CD4-positive, alpha-beta T cell (primary cell): ENCODE measurements around the gene MYD88. TPM values are rescaled to one million over a fixed set of nuclear protein-coding genes. Genes with fewer than 3 reads are reported as not detected.

ENCODE experiments used
- ATAC-seq: fragments of 200-7000 bp; cut with Tn5 transposase; one replicate; pipeline ENCODE4 v1.10.0; 2022; ENCODE audit warnings: mild to moderate bottlenecking; ENCODE audit not compliant: poor library complexity
- CTCF ChIA-PET: fragments of 350-600 bp; sonication (Branson Sonifier 250); formaldehyde crosslinking; loops from one replicate; lab custom pipeline; 2021; ENCODE audit warnings: antibody characterized with exemption, inconsistent platforms; lab: Charles Lee
- POLR2A ChIA-PET: fragments of 350-600 bp; sonication (Branson Sonifier 250); formaldehyde crosslinking; loops from one replicate; lab custom pipeline; 2021; ENCODE audit warnings: antibody characterized with exemption, inconsistent platforms; lab: Charles Lee
- DNase-seq, 14 experiments: peaks; one replicate each; pipeline ENCODE4 v3.0.0-alpha.2; 2013 to 2020; ENCODE audit warnings: mixed read lengths in 2 of 14
- H3K27ac ChIP-seq, 2 donors: one replicate each; pipeline versions ENCODE4 v1.5.1 to v1.7.0; 2013; ENCODE audit warnings: low read length in 2 of 2, low read depth in 1 of 2, mild to moderate bottlenecking in 1 of 2
- H3K27me3 ChIP-seq, 2 experiments: 1 replicate in 1 of 2; 2 replicates in 1 of 2; pipeline versions ENCODE4 v1.6.1 to v1.7.0; 2013; ENCODE audit warnings: low read length in 2 of 2, control low read depth in 1 of 2, mild to moderate bottlenecking in 1 of 2, moderate library complexity in 1 of 2; ENCODE audit not compliant: insufficient read depth in 2 of 2, control insufficient read depth in 1 of 2
- H3K36me3 ChIP-seq: one replicate; pipeline ENCODE4 v1.6.1; 2013; ENCODE audit warnings: low read length, control low read depth; ENCODE audit not compliant: insufficient read depth
- H3K4me1 ChIP-seq: one replicate; pipeline ENCODE4 v1.6.1; 2013; ENCODE audit warnings: low read length, control low read depth; ENCODE audit not compliant: insufficient read depth
- H3K4me3 ChIP-seq: one replicate; pipeline ENCODE4 v1.5.1; 2013; ENCODE audit warnings: mild to moderate bottlenecking, low read length, moderate library complexity
- H3K9me3 ChIP-seq, 2 experiments: 1 replicate in 1 of 2; 2 replicates in 1 of 2; pipeline versions ENCODE4 v1.6.1 to v1.7.0; 2013; ENCODE audit warnings: low read length in 2 of 2, mild to moderate bottlenecking in 2 of 2, control low read depth in 1 of 2, moderate library complexity in 1 of 2; ENCODE audit not compliant: control insufficient read depth in 1 of 2, insufficient read depth in 1 of 2
- H3K27ac Mint-ChIP-seq: one replicate; pipeline ENCODE4 v1.8.0; 2020; ENCODE audit warnings: mixed read lengths
- H3K27me3 Mint-ChIP-seq: one replicate; pipeline ENCODE4 v1.8.0; 2021; ENCODE audit warnings: mixed read lengths
- H3K36me3 Mint-ChIP-seq: one replicate; pipeline ENCODE4 v1.8.0; 2021; ENCODE audit warnings: low read depth, mixed read lengths
- H3K4me1 Mint-ChIP-seq: one replicate; pipeline ENCODE4 v1.8.0; 2021; ENCODE audit warnings: low read depth, mixed read lengths
- H3K4me3 Mint-ChIP-seq: one replicate; pipeline ENCODE4 v1.8.0; 2020; ENCODE audit warnings: mild to moderate bottlenecking, mixed read lengths
- H3K9me3 Mint-ChIP-seq: one replicate; pipeline ENCODE4 v1.8.0; 2020; ENCODE audit warnings: mixed read lengths
- intact Hi-C, 2 experiments: fragments of 100-400 bp; cut with DNase I in 1 of 2; cut with micrococcal nuclease in 1 of 2; formaldehyde crosslinking; loops; one replicate each; pipeline versions ENCODE4 v1.15.1 to v1.9.0; 2023 to 2025; cut with DNase I, micrococcal nuclease
- total RNA-seq, 174 experiments: library from RNA in 2 of 174; stranded (reverse) in 2 of 174; gene quantifications; one replicate each; pipeline ENCODE4 v1.2.3 and lab custom pipeline; 2021 to 2026
- TF ChIP-seq, protein P1 (sequence below): fragments of 200-600 bp; IDR thresholded peaks from one replicate; pipeline ENCODE4 v1.8.0; 2022; ENCODE audit warnings: antibody characterized with exemption, mild to moderate bottlenecking

Gene MYD88
- total RNA-seq, 2 experiments from 2014 or later, result 26.9 to 27.2 TPM

GRCh38 chr3:38125305-38126120 is 12.9 kb upstream of the MYD88 start:
- no peak for DNase-seq
- CTCF ChIA-PET, result no interaction called here

DNA sequence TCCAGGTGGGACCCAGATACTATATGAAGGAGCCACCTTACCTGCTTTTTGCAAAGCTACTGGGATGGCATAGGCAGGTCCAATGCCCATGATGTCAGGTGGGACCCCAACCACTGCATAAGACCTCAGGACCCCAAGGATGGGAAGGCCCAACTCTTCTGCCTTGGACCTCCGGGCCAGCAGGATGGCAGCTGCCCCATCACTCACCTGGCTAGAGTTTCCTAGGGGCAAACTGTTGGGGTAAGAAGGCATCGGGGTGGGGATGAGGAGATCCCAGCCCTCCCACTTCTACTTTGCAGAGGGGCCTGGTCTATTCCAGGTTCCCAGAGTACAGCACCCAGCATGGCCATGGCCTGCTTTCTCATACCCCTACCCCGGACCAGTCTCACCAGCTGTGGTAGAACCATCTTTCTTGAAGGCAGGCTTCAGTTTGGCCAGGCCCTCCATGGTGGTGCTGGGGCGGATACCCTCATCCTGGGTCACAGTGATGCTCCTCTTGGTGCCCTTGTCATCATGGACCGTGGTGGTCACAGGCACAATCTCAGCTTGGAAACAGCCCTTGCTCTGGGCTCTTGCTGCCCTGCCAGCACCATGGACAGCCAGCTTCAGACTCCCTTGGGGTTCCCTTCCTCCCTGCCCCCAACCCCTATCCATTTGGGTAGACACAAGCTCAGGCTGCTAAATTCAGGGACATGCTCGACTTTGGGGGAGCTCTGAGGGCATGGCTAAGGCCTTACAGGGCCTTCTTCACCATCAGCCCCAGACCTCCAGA is 12.2 kb upstream of the MYD88 start:
- no peak overlapping the region for H3K27ac Mint-ChIP-seq
- peaks cover 88% of the 10 kb centered on the region for H3K36me3 ChIP-seq
- CTCF ChIA-PET, result no interaction called here

More at GRCh38 chr3:38125305-38126120, 12.9 kb upstream of the MYD88 start:
- intact Hi-C loops, result no loop called here
- Mint-ChIP-seq H3K4me1 (peaks cover 4% of the 10 kb centered on the region), H3K36me3 (peaks cover 97% of the 10 kb centered on the region), H3K27ac (peak overlapping the region; percentile 16), H3K9me3 (no peaks in the 10 kb centered on the region), H3K4me3 (no peak overlapping the region), H3K27me3 (no peaks in the 10 kb centered on the region)
- peaks cover 3% of the 10 kb centered on the region for H3K4me1 ChIP-seq
- no peak for ATAC-seq
- H3K27me3 ChIP-seq, result no peaks in the 10 kb centered on the region
- H3K27ac ChIP-seq, result no peak overlapping the region
- H3K9me3 ChIP-seq, result no peaks in the 10 kb centered on the region
- H3K4me3 ChIP-seq, result no peak overlapping the region
- peaks cover 82% of the 10 kb centered on the region for H3K36me3 ChIP-seq
- POLR2A ChIA-PET, result no interaction called here
- TF ChIP-seq, protein P1, sequence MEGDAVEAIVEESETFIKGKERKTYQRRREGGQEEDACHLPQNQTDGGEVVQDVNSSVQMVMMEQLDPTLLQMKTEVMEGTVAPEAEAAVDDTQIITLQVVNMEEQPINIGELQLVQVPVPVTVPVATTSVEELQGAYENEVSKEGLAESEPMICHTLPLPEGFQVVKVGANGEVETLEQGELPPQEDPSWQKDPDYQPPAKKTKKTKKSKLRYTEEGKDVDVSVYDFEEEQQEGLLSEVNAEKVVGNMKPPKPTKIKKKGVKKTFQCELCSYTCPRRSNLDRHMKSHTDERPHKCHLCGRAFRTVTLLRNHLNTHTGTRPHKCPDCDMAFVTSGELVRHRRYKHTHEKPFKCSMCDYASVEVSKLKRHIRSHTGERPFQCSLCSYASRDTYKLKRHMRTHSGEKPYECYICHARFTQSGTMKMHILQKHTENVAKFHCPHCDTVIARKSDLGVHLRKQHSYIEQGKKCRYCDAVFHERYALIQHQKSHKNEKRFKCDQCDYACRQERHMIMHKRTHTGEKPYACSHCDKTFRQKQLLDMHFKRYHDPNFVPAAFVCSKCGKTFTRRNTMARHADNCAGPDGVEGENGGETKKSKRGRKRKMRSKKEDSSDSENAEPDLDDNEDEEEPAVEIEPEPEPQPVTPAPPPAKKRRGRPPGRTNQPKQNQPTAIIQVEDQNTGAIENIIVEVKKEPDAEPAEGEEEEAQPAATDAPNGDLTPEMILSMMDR, result no peak

DNA sequence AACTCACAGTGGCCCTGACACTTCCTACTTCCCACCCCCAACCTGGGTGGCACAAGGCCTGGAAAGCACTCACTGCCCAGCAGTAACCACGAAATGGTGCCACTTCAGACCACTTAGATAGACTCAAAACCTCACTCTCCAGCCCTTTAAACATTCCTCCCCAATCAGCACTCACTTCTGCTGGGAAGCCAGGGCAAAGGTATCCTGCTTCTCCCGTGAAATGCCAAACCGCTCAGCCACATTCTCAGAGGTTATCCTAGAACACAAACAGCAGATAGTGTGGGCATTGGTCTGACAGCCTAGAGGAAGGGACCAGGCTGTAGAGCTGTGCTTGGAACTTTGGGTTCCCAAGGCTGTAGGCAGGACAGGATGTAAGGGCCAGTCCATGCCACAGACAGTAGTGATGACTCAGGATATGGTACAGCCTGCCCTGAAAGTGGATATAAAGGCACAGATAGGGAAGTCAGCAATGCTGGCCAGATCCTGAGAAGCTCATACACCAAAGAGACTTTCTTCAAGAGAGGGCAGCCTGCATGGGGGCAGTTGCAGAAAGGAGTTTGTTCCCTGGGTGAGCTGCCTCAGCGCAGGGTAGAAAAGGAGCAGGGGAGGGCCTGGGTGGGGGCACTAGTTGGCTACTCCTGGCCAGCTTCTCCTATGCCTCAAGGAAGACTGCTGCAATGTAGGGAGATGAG is 10.7 kb upstream of the MYD88 start:
- Histone ChIP-seq H3K9me3 (no peaks in the 10 kb centered on the region), H3K36me3 (peaks cover 88% of the 10 kb centered on the region), H3K4me1 (peaks cover 15% of the 10 kb centered on the region), H3K27me3 (no peaks in the 10 kb centered on the region), H3K27ac (no peak overlapping the region), H3K4me3 (no peak overlapping the region)
- Mint-ChIP-seq H3K27ac (peak overlapping the region; percentile 62), H3K4me1 (peaks cover 22% of the 10 kb centered on the region), H3K27me3 (no peaks in the 10 kb centered on the region), H3K4me3 (no peak overlapping the region), H3K9me3 (no peaks in the 10 kb centered on the region), H3K36me3 (peaks cover 99% of the 10 kb centered on the region)
- TF ChIP-seq, protein P1, result no peak
- ChIA-PET POLR2A (no interaction called here), CTCF (no interaction called here)
- ATAC-seq (no peak), DNase-seq (no peak)
- intact Hi-C loops, result no loop called here

More for the DNA sequence above, 12.2 kb upstream of the MYD88 start:
- H3K36me3 Mint-ChIP-seq, result peaks cover 98% of the 10 kb centered on the region
- peaks cover 10% of the 10 kb centered on the region for H3K4me1 Mint-ChIP-seq
- ATAC-seq (no peak), DNase-seq (no peak)
- Histone ChIP-seq H3K4me3 (no peak overlapping the region), H3K27ac (no peak overlapping the region), H3K27me3 (no peaks in the 10 kb centered on the region), H3K4me1 (peaks cover 3% of the 10 kb centered on the region), H3K9me3 (no peaks in the 10 kb centered on the region)
- TF ChIP-seq, protein P1, result no peak
- H3K27me3 Mint-ChIP-seq, result no peaks in the 10 kb centered on the region
- POLR2A ChIA-PET, result no interaction called here
- intact Hi-C loops, result no loop called here
- no peaks in the 10 kb centered on the region for H3K9me3 Mint-ChIP-seq
- no peak overlapping the region for H3K4me3 Mint-ChIP-seq
